HepG2 (cell line): ENCODE data around the gene NONO. TPM values are rescaled to one million over a fixed set of nuclear protein-coding genes. Genes with fewer than 3 reads are reported as not detected.

Experiments
- GABPB1 ChIP-seq: IDR thresholded peaks from 2 replicates; pipeline ENCODE4 v1.6.1; 2016; ENCODE audit warnings: mild to moderate bottlenecking, missing genetic modification reagents, moderate library complexity, missing compliant biosample characterization
- GATAD2A ChIP-seq: IDR thresholded peaks from 2 replicates; pipeline ENCODE4 v1.6.1; 2016
- KDM5A ChIP-seq: fragments of 200-600 bp; sonication (generic); IDR thresholded peaks from 2 replicates; pipeline ENCODE4 v1.7.0; 2018; ENCODE audit warnings: antibody characterized with exemption, mild to moderate bottlenecking, low read length, borderline replicate concordance
- KLF16 ChIP-seq, 2 experiments: sonication (generic) in 1 of 2; formaldehyde crosslinking in 1 of 2; IDR thresholded peaks; 2 replicates each; pipeline versions ENCODE4 v1.6.1 to v1.8.0; 2016 to 2023; ENCODE audit warnings: missing genetic modification reagents in 2 of 2, missing compliant biosample characterization in 1 of 2
- MAZ ChIP-seq, 2 experiments: sonication (generic) in 1 of 2; formaldehyde crosslinking in 1 of 2; IDR thresholded peaks; 2 replicates each; pipeline versions ENCODE4 v1.5.0 to v1.6.1; 2012 to 2020; ENCODE audit warnings: low read depth in 2 of 2, mild to moderate bottlenecking in 2 of 2, borderline replicate concordance in 1 of 2, improper control_type of control experiment in 1 of 2, low read length in 1 of 2, missing genetic modification reagents in 1 of 2, moderate library complexity in 1 of 2
- MTA3 ChIP-seq: sonication (generic); formaldehyde crosslinking; IDR thresholded peaks from 2 replicates; pipeline ENCODE4 v1.4.0; 2020; ENCODE audit warnings: missing genetic modification reagents
- NKX3-1 ChIP-seq: sonication (generic); formaldehyde crosslinking; IDR thresholded peaks from 2 replicates; pipeline ENCODE4 v1.5.0; 2020; ENCODE audit warnings: missing genetic modification reagents
- NONO ChIP-seq, 2 experiments: fragments of 450-650 bp in 1 of 2; sonication (generic) in 1 of 2; formaldehyde crosslinking in 1 of 2; IDR thresholded peaks in 1 of 2; conservative IDR thresholded peaks in 1 of 2; 2 replicates each; pipeline versions ENCODE4 v1.6.1 to v1.8.0; 2017 to 2022; ENCODE audit warnings: mild to moderate bottlenecking in 1 of 2, missing genetic modification reagents in 1 of 2, moderate library complexity in 1 of 2
- NR3C1 ChIP-seq: sonication (generic); formaldehyde crosslinking; IDR thresholded peaks from 2 replicates; pipeline ENCODE4 v1.4.0; 2020; ENCODE audit warnings: missing genetic modification reagents
- POLR2A ChIP-seq, 2 experiments: IDR thresholded peaks; 2 replicates each; pipeline ENCODE4 v1.6.1; 2011; ENCODE audit warnings: low read depth in 2 of 2, low read length in 2 of 2, mild to moderate bottlenecking in 1 of 2, moderate library complexity in 1 of 2; ENCODE audit not compliant: insufficient read depth in 1 of 2
- RFX3 ChIP-seq: IDR thresholded peaks from 2 replicates; pipeline ENCODE4 v1.6.1; 2016; ENCODE audit warnings: missing biosample characterization, missing genetic modification reagents
- SALL2 ChIP-seq: sonication (generic); formaldehyde crosslinking; IDR thresholded peaks from 2 replicates; pipeline ENCODE4 v1.8.1; 2023; ENCODE audit warnings: mild to moderate bottlenecking, missing genetic modification reagents, inconsistent platforms
- SETDB1 ChIP-seq: sonication (generic); formaldehyde crosslinking; IDR thresholded peaks from 2 replicates; pipeline ENCODE4 v1.5.1; 2020; ENCODE audit warnings: missing genetic modification reagents, mild to moderate bottlenecking, borderline replicate concordance
- SP140L ChIP-seq: sonication (generic); formaldehyde crosslinking; IDR thresholded peaks from 2 replicates; pipeline ENCODE4 v1.4.0; 2020; ENCODE audit warnings: missing genetic modification reagents, borderline replicate concordance
- TBP ChIP-seq: sonication (generic); formaldehyde crosslinking; IDR thresholded peaks from 2 replicates; pipeline ENCODE4 v1.5.0; 2020; ENCODE audit warnings: missing genetic modification reagents
- TSC22D2 ChIP-seq: sonication (generic); formaldehyde crosslinking; IDR thresholded peaks from 2 replicates; pipeline ENCODE4 v1.5.1; 2020; ENCODE audit warnings: missing genetic modification reagents, mild to moderate bottlenecking, borderline replicate concordance
- ZNF761 ChIP-seq: sonication (generic); formaldehyde crosslinking; conservative IDR thresholded peaks from 2 replicates; pipeline ENCODE4 v1.4.0; 2020; ENCODE audit warnings: mild to moderate bottlenecking, missing genetic modification reagents
- polyA plus RNA-seq, 8 experiments: library from polyadenylated mRNA; depleted of rRNA in 3 of 8; stranded (reverse) in 7 of 8; unstranded in 1 of 8; fragments of >200 nt; fragmentation: Illumina TruSeq in 4 of 8; extraction: Trizol in 4 of 8; gene quantifications; 2 replicates each; pipeline versions ENCODE4 v1.2.1 to v1.2.3, GENCODE V29; 2011 to 2016; ENCODE audit warnings: low read depth in 4 of 8, missing spikeins in 1 of 8, mixed read lengths in 1 of 8; ENCODE audit not compliant: insufficient read depth in 1 of 8
- total RNA-seq, 5 experiments: library from RNA; depleted of rRNA; stranded (reverse); fragments of >200 nt; fragmentation: Illumina TruSeq; extraction: Trizol; gene quantifications; 2 replicates each; pipeline ENCODE4 v1.2.3, GENCODE V29; 2016; ENCODE audit warnings: low read depth in 1 of 5
- TF ChIP-seq, protein P1 (sequence below): sonication (generic); formaldehyde crosslinking; conservative IDR thresholded peaks from 2 replicates; pipeline ENCODE4 v1.4.0; 2020; ENCODE audit warnings: missing genetic modification reagents
- TF ChIP-seq, protein P2 (sequence below): sonication (generic); formaldehyde crosslinking; IDR thresholded peaks from 2 replicates; pipeline ENCODE4 v1.4.0; 2020; ENCODE audit warnings: mild to moderate bottlenecking, missing genetic modification reagents
- TF ChIP-seq, protein P3 (sequence below): sonication (generic); formaldehyde crosslinking; IDR thresholded peaks from 2 replicates; pipeline ENCODE4 v1.5.0; 2020; ENCODE audit warnings: mild to moderate bottlenecking, missing genetic modification reagents, borderline replicate concordance
- TF ChIP-seq, protein P4 (sequence below): sonication (generic); formaldehyde crosslinking; IDR thresholded peaks from 2 replicates; pipeline ENCODE4 v1.5.1; 2020; ENCODE audit warnings: mild to moderate bottlenecking, moderate library complexity, missing genetic modification reagents

NONO gene
- total and polyA plus RNA-seq, 2 of the 13 experiments (the other 11 are each of a cell fraction or from before 2014, with no cell fraction given) = 408 to 605 TPM

DNA sequence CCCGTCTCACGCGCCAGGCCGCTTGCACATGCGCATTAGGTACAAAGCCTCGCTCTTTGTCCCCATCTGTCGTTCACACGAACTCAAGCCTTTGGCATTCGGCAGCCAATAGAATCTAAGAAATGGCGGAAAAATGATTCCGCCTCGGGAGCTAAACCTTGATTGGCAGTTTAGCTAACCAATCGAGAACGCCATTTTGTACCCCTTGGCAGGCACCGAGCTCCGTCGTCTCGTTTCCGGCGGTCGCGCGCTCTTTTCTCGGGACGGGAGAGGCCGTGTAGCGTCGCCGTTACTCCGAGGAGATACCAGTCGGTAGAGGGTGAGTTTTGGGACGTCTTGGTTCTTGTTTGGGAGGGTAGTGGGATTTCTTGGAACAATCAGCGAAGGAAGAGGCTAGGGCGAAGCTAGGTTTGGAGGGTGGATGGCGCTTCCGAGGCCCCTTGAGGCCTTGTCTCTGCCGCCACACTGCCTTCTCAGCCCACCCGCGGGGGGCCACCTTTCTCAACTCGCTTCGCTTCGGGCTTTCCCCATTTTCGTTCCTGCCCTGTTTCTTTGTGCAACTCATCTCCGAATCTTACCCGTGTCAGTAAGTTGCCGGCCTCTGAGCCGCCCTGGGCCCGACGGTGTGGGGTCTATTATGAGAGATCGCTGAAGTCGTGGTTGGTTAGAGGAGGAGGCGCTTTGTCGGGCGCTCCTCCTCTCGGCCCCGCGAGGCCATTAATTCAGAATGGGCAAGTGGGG, at the start of gene NONO (continued):
- TF ChIP-seq, protein P1, sequence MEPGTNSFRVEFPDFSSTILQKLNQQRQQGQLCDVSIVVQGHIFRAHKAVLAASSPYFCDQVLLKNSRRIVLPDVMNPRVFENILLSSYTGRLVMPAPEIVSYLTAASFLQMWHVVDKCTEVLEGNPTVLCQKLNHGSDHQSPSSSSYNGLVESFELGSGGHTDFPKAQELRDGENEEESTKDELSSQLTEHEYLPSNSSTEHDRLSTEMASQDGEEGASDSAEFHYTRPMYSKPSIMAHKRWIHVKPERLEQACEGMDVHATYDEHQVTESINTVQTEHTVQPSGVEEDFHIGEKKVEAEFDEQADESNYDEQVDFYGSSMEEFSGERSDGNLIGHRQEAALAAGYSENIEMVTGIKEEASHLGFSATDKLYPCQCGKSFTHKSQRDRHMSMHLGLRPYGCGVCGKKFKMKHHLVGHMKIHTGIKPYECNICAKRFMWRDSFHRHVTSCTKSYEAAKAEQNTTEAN = no peak
- TF ChIP-seq NKX3-1 (CRISPR knock-in tag) = no peak
- TF ChIP-seq RFX3 (CRISPR knock-in tag) = no peak
- no peak for TF ChIP-seq NONO (IDR thresholded peaks at IDR 0.05)
- TF ChIP-seq NONO (CRISPR knock-in tag; conservative IDR thresholded peaks at IDR 0.05) = no peak
- no peak for TF ChIP-seq ZNF761 (CRISPR knock-in tag)
- TF ChIP-seq, protein P2, sequence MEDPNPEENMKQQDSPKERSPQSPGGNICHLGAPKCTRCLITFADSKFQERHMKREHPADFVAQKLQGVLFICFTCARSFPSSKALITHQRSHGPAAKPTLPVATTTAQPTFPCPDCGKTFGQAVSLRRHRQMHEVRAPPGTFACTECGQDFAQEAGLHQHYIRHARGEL (CRISPR knock-in tag) = peak; percentile 97
- TF ChIP-seq, protein P3, sequence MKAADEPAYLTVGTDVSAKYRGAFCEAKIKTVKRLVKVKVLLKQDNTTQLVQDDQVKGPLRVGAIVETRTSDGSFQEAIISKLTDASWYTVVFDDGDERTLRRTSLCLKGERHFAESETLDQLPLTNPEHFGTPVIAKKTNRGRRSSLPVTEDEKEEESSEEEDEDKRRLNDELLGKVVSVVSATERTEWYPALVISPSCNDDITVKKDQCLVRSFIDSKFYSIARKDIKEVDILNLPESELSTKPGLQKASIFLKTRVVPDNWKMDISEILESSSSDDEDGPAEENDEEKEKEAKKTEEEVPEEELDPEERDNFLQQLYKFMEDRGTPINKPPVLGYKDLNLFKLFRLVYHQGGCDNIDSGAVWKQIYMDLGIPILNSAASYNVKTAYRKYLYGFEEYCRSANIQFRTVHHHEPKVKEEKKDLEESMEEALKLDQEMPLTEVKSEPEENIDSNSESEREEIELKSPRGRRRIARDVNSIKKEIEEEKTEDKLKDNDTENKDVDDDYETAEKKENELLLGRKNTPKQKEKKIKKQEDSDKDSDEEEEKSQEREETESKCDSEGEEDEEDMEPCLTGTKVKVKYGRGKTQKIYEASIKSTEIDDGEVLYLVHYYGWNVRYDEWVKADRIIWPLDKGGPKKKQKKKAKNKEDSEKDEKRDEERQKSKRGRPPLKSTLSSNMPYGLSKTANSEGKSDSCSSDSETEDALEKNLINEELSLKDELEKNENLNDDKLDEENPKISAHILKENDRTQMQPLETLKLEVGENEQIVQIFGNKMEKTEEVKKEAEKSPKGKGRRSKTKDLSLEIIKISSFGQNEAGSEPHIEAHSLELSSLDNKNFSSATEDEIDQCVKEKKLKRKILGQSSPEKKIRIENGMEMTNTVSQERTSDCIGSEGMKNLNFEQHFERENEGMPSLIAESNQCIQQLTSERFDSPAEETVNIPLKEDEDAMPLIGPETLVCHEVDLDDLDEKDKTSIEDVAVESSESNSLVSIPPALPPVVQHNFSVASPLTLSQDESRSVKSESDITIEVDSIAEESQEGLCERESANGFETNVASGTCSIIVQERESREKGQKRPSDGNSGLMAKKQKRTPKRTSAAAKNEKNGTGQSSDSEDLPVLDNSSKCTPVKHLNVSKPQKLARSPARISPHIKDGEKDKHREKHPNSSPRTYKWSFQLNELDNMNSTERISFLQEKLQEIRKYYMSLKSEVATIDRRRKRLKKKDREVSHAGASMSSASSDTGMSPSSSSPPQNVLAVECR = peak; percentile 54; the same call in 1 of the 2 replicates
- no peak for TF ChIP-seq TBP
- no peak for TF ChIP-seq NR3C1 (CRISPR knock-in tag)
- no peak for TF ChIP-seq KLF16 (CRISPR knock-in tag; IDR thresholded peaks at IDR 0.05)
- TF ChIP-seq, protein P4, sequence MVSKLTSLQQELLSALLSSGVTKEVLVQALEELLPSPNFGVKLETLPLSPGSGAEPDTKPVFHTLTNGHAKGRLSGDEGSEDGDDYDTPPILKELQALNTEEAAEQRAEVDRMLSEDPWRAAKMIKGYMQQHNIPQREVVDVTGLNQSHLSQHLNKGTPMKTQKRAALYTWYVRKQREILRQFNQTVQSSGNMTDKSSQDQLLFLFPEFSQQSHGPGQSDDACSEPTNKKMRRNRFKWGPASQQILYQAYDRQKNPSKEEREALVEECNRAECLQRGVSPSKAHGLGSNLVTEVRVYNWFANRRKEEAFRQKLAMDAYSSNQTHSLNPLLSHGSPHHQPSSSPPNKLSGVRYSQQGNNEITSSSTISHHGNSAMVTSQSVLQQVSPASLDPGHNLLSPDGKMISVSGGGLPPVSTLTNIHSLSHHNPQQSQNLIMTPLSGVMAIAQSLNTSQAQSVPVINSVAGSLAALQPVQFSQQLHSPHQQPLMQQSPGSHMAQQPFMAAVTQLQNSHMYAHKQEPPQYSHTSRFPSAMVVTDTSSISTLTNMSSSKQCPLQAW (CRISPR knock-in tag) = peak; percentile 41; the same call in 1 of the 2 replicates
- TF ChIP-seq SALL2 (CRISPR knock-in tag) = no peak
- peak; percentile 62 to 64 for TF ChIP-seq POLR2A (IDR thresholded peaks at IDR 0.05; ENCODE audit: insufficient read depth in 1 of 2, low read depth in 2 of 2, low read length in 2 of 2)
- no peak for TF ChIP-seq MTA3 (CRISPR knock-in tag)
- TF ChIP-seq TSC22D2 (CRISPR knock-in tag) = no peak
- TF ChIP-seq GABPB1 (CRISPR knock-in tag) = peak; percentile 87
- 0 out of 2 replicates have a peak, but pooled peaks have one; percentile 22 for TF ChIP-seq MAZ (IDR thresholded peaks at IDR 0.05; ENCODE audit: borderline replicate concordance, low read depth, low read length)
- TF ChIP-seq MAZ (CRISPR knock-in tag; IDR thresholded peaks at IDR 0.05; ENCODE audit: low read depth) = no peak
- no peak for TF ChIP-seq SP140L
- TF ChIP-seq SETDB1 (CRISPR knock-in tag) = no peak
- TF ChIP-seq GATAD2A (CRISPR knock-in tag) = no peak
- no peak; the same call in 1 of the 2 replicates for TF ChIP-seq KDM5A
